B cell (primary cell): ENCODE results near the gene RUBCNL. TPM values are rescaled to one million over a fixed set of nuclear protein-coding genes. Genes with fewer than 3 reads are reported as not detected.

Experiments
- ATAC-seq: fragments of 200-7000 bp; cut with Tn5 transposase; one replicate; pipeline ENCODE4 v1.10.0; 2021; ENCODE audit warnings: low read depth, mild to moderate bottlenecking, moderate number of reproducible peaks, moderate library complexity
- CTCF ChIA-PET: fragments of 350-600 bp; sonication (Branson Sonifier 250); formaldehyde crosslinking; loops from one replicate; lab custom pipeline; 2021; ENCODE audit warnings: antibody characterized with exemption, inconsistent platforms; lab: Charles Lee
- POLR2A ChIA-PET: fragments of 350-600 bp; sonication (Branson Sonifier 250); formaldehyde crosslinking; loops from one replicate; lab custom pipeline; 2021; ENCODE audit warnings: antibody characterized with exemption; lab: Charles Lee
- DNase-seq: peaks from one replicate; pipeline ENCODE4 v3.0.0; 2013
- H2AFZ ChIP-seq: 2 replicates; pipeline ENCODE4 v1.6.1; 2012; ENCODE audit warnings: mild to moderate bottlenecking, low read depth, low read length; ENCODE audit not compliant: insufficient read depth, poor library complexity, severe bottlenecking
- H3K27ac ChIP-seq, 2 donors: 1 replicate in 1 of 2; 2 replicates in 1 of 2; pipeline ENCODE4 v1.5.1; 2012 to 2013; ENCODE audit warnings: low read length in 2 of 2, mild to moderate bottlenecking in 2 of 2, moderate library complexity in 1 of 2
- H3K27me3 ChIP-seq, 4 experiments: fragments of 200-600 bp in 1 of 4; sonication (generic) in 1 of 4; replicated peaks in 1 of 4; 1 replicate in 2 of 4; 2 replicates in 2 of 4; pipeline versions ENCODE4 v1.6.1 to v1.7.0; 2013 to 2016; ENCODE audit warnings: low read length in 3 of 4, mild to moderate bottlenecking in 2 of 4, mixed read lengths in 1 of 4, moderate library complexity in 1 of 4; ENCODE audit not compliant: insufficient read depth in 4 of 4, control insufficient read depth in 3 of 4; ENCODE audit errors: control extremely low read depth in 1 of 4
- H3K36me3 ChIP-seq, 2 experiments: replicated peaks in 1 of 2; 1 replicate in 1 of 2; 2 replicates in 1 of 2; pipeline versions ENCODE4 v1.6.1 to v1.7.1; 2013; ENCODE audit warnings: low read length in 1 of 2; ENCODE audit not compliant: insufficient read depth in 2 of 2, control insufficient read depth in 1 of 2; ENCODE audit errors: control extremely low read depth in 1 of 2, extremely low read depth in 1 of 2
- H3K4me1 ChIP-seq, 2 donors: fragments of 200-600 bp in 1 of 2; sonication (generic) in 1 of 2; 1 replicate in 1 of 2; 2 replicates in 1 of 2; pipeline versions ENCODE4 v1.5.1 to v1.6.1; 2013 to 2017; ENCODE audit warnings: low read length in 2 of 2; ENCODE audit not compliant: control insufficient read depth in 2 of 2, insufficient read depth in 2 of 2
- H3K4me2 ChIP-seq: replicated peaks from 2 replicates; pipeline ENCODE3; 2012; ENCODE audit warnings: mild to moderate bottlenecking, low read depth, low read length; ENCODE audit not compliant: poor library complexity, severe bottlenecking
- H3K4me3 ChIP-seq, 5 experiments: fragments of 200-600 bp in 1 of 5; sonication (generic) in 1 of 5; 1 replicate in 3 of 5; 2 replicates in 2 of 5; pipeline versions ENCODE4 v1.5.1 to v1.7.0; 2011 to 2016; ENCODE audit warnings: low read length in 4 of 5, mild to moderate bottlenecking in 4 of 5, low read depth in 2 of 5, control low read depth in 1 of 5, moderate library complexity in 1 of 5; ENCODE audit not compliant: insufficient read depth in 1 of 5; ENCODE audit errors: control extremely low read depth in 1 of 5, extremely low read depth in 1 of 5
- H3K79me2 ChIP-seq: fragments of 200-600 bp; sonication (generic); one replicate; pipeline ENCODE4 v1.6.0; 2016; ENCODE audit warnings: low read length; ENCODE audit not compliant: control insufficient read depth, insufficient read depth
- H3K9ac ChIP-seq: fragments of 200-600 bp; sonication (generic); 2 replicates; pipeline ENCODE4 v1.6.1; 2017; ENCODE audit warnings: mild to moderate bottlenecking, low read length, moderate library complexity
- H3K9me3 ChIP-seq, 3 donors: one replicate each; pipeline versions ENCODE4 v1.6.1 to v1.7.1; 2013; ENCODE audit warnings: low read length in 2 of 3; ENCODE audit not compliant: control insufficient read depth in 2 of 3, insufficient read depth in 1 of 3; ENCODE audit errors: control extremely low read depth in 1 of 3
- H4K20me1 ChIP-seq: 2 replicates; pipeline ENCODE4 v1.6.0; 2012; ENCODE audit warnings: mild to moderate bottlenecking, low read length; ENCODE audit not compliant: insufficient read depth, control insufficient read depth, poor library complexity, severe bottlenecking
- H3K27ac Mint-ChIP-seq: one replicate; pipeline ENCODE4 v1.8.0; 2021; ENCODE audit warnings: mixed read lengths
- H3K27me3 Mint-ChIP-seq: one replicate; pipeline ENCODE4 v1.8.0; 2021; ENCODE audit warnings: mixed read lengths
- H3K4me1 Mint-ChIP-seq: one replicate; pipeline ENCODE4 v1.8.0; 2021; ENCODE audit warnings: mixed read lengths
- H3K4me3 Mint-ChIP-seq: one replicate; pipeline ENCODE4 v1.8.0; 2021; ENCODE audit warnings: mixed read lengths
- H3K9me3 Mint-ChIP-seq: one replicate; pipeline ENCODE4 v1.8.0; 2022; ENCODE audit warnings: mixed read lengths; ENCODE audit not compliant: insufficient read depth
- EZH2 ChIP-seq: IDR thresholded peaks from 2 replicates; pipeline ENCODE4 v1.6.1; 2012; ENCODE audit warnings: borderline replicate concordance, low read depth, mild to moderate bottlenecking, moderate library complexity, low read length; ENCODE audit not compliant: insufficient read depth, poor library complexity, severe bottlenecking
- WGBS: methylation state at CpG from one replicate; pipeline ENCODE4 v1.1.5; 2013; ENCODE audit warnings: missing lambda C conversion rate; ENCODE audit not compliant: insufficient coverage; 5-methylcytosine and 5-hydroxymethylcytosine counted together
- intact Hi-C: fragments of 100-400 bp; cut with micrococcal nuclease; formaldehyde crosslinking; loops from one replicate; pipeline ENCODE4 v1.10.0; 2022
- polyA plus RNA-seq: library from polyadenylated mRNA; depleted of rRNA; stranded (reverse); fragments of >200 nt; gene quantifications from 2 replicates; pipeline ENCODE4 v1.2.3, GENCODE V29; 2012
- total RNA-seq, 2 donors: library from RNA; stranded (reverse); fragments of 120-200 nt in 1 of 2; gene quantifications; 1 replicate in 1 of 2; 2 replicates in 1 of 2; pipeline versions ENCODE4 v1.2.3 to v1.2.4, GENCODE V29; 2013 to 2022
- TF ChIP-seq, protein P1 (sequence below): fragments of 200-600 bp; IDR thresholded peaks from one replicate; pipeline ENCODE4 v1.8.0; 2022; ENCODE audit warnings: antibody characterized with exemption, mild to moderate bottlenecking

RUBCNL gene
- total and polyA plus RNA-seq, 2 donors (not counting 1 experiment from before 2014, with no cell fraction given) = 185 to 370 TPM

- Histone ChIP-seq H3K9me3 (no peaks in the 10 kb centered on the region), H4K20me1 (peaks cover 62% of the 10 kb centered on the region), H3K4me3 (no peak overlapping the region), H3K9ac (no peak overlapping the region), H3K36me3 (peaks cover 7 to 91% of the 10 kb centered on the region in 2 experiments), H3K4me1 (no peaks in the 10 kb centered on the region), H2AFZ (no peak overlapping the region), H3K4me2 (no peak overlapping the region), H3K27me3 (no peaks in the 10 kb centered on the region), H3K79me2 (peaks cover 22% of the 10 kb centered on the region), H3K27ac (peak overlapping the region in 1 of 2 donors; percentile 53)
- intact Hi-C loops = loop anchor here (2.0 kb wide), 1 partner anchor 13 kb away; no protein-coding TSS in a partner anchor
- DNase-seq = no peak
- no peak for ATAC-seq
- no peak overlapping the region for H3K4me3 Mint-ChIP-seq
- H3K4me1 Mint-ChIP-seq = peaks cover 4% of the 10 kb centered on the region
- CTCF ChIA-PET = interaction anchor here (1.1 to 1.6 kb wide), 2 partner anchors 14 to 18 kb away, joined by 5 read pairs; no protein-coding TSS in a partner anchor
- WGBS = 98% methylated on average over 10 of the region's 11 CpGs
- POLR2A ChIA-PET = no interaction called here
- no peaks in the 10 kb centered on the region for H3K27me3 Mint-ChIP-seq
- no peak overlapping the region for H3K27ac Mint-ChIP-seq
- no peaks in the 10 kb centered on the region for H3K9me3 Mint-ChIP-seq
- TF ChIP-seq EZH2 = no peak
- TF ChIP-seq, protein P1, sequence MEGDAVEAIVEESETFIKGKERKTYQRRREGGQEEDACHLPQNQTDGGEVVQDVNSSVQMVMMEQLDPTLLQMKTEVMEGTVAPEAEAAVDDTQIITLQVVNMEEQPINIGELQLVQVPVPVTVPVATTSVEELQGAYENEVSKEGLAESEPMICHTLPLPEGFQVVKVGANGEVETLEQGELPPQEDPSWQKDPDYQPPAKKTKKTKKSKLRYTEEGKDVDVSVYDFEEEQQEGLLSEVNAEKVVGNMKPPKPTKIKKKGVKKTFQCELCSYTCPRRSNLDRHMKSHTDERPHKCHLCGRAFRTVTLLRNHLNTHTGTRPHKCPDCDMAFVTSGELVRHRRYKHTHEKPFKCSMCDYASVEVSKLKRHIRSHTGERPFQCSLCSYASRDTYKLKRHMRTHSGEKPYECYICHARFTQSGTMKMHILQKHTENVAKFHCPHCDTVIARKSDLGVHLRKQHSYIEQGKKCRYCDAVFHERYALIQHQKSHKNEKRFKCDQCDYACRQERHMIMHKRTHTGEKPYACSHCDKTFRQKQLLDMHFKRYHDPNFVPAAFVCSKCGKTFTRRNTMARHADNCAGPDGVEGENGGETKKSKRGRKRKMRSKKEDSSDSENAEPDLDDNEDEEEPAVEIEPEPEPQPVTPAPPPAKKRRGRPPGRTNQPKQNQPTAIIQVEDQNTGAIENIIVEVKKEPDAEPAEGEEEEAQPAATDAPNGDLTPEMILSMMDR = no peak
These were observed 31.0 kb downstream of the RUBCNL start for GRCh38 chr13:46355901-46356590.

DNA sequence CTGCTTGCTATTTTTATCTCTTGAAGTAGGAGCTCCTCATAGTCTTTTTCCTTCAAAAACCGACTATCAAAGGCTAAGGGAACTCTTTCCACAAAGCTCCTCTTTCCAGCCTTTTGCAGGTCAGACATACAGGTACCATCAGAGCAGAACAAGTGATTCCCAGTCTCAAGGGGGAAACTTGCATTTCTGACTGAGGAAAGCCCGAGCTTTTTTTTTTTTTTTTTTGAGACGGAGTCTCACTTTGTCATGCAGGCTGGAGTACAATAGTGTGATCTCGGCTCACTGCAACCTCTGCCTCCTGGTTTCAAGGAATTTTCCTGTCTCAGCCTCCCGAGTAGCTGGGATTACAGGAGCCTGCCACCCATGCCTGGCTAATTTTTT is 32.0 kb downstream of the RUBCNL start:
- no peaks in the 10 kb centered on the region for H3K4me1 ChIP-seq
- peaks cover 11 to 91% of the 10 kb centered on the region in 2 experiments for H3K36me3 ChIP-seq
- no peak overlapping the region for H3K4me3 ChIP-seq
- Mint-ChIP-seq H3K9me3 (no peaks in the 10 kb centered on the region), H3K27ac (peak overlapping the region; percentile 43), H3K4me3 (no peak overlapping the region), H3K27me3 (no peaks in the 10 kb centered on the region), H3K4me1 (peaks cover 4% of the 10 kb centered on the region)
- H4K20me1 ChIP-seq = peaks cover 52% of the 10 kb centered on the region
- no peaks in the 10 kb centered on the region for H3K27me3 ChIP-seq
- no peak overlapping the region for H3K9ac ChIP-seq
- no peak overlapping the region for H3K4me2 ChIP-seq
- no peak overlapping the region for H2AFZ ChIP-seq
- ATAC-seq (no peak), DNase-seq (no peak)
- peaks cover 21% of the 10 kb centered on the region for H3K79me2 ChIP-seq
- H3K9me3 ChIP-seq = no peaks in the 10 kb centered on the region
- 100% methylated on average over 1 of the region's 5 CpGs for WGBS
- intact Hi-C loops = loop anchor here (2.0 kb wide), 1 partner anchor 14 kb away; no protein-coding TSS in a partner anchor
- H3K27ac ChIP-seq = peak overlapping the region in 1 of 2 donors; percentile 53
- ChIA-PET POLR2A (interaction anchor here (0.6 to 1.0 kb wide), 3 partner anchors 8 to 193 kb away, joined by 3 to 5 read pairs (median 4); no protein-coding TSS in a partner anchor), CTCF (interaction anchor here (0.7 to 2.4 kb wide), 6 partner anchors 9 to 399 kb away, joined by 3 to 5 read pairs (median 3); no protein-coding TSS in a partner anchor)
- TF ChIP-seq, protein P1 = no peak
- no peak for TF ChIP-seq EZH2
